Hematopoietic multipotent progenitor cell (in vitro differentiated cells): Measurements from ENCODE around the gene DKK2. TPM values are rescaled to one million over a fixed set of nuclear protein-coding genes. Genes with fewer than 3 reads are reported as not detected.

Experiments used
- DNase-seq, 3 donors: peaks; one replicate each; pipeline ENCODE4 v3.0.0-alpha.2; 2011 to 2015; ENCODE audit warnings: low read depth in 2 of 3, low spot score in 2 of 3
- total RNA-seq: library from RNA; depleted of rRNA; stranded (reverse); fragments of >200 nt; gene quantifications from one replicate; pipeline ENCODE4 v1.2.3, GENCODE V29; 2012

DKK2 gene
- total RNA-seq, 1 donor, result under 0.01 TPM

DNA sequence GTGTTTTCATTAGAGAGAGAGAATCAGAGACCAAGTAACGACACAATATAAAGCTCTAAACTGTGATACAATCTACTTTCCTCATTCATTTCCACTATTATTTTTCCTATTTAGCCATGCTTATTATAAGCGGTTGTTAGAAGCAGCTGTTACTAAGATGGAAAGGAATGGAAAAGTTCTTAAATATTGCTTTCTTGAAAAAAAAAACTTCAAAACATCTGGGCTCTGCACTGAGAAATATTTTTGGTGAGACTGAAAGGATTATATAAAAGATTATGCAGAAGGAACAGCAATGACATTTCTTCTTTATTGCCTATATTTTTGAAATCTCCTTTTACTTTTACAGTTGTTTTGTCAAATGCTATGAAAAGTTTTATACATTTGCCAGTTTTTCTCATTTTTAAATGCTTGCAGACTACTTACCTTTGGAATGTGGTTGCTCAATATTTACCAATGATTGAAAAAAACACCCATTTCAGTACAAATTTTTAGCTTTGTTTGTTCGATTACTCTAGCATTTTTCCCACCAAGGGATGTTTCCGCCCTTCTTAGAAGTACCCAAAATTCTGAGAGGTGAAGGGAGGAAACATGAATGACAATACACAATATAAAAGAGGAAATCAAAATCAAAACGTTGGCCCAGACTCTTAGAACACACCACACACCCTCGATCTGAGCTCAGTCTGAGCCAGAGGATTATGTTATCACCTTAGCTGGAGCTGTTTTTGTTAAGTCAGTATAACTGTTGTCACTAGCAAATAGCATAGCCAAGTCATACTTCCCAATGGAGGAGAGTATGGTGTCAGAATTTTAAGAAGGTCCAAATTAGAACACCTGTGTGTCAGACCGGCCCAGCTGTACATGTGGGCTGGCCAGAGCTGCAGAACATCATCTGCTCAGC is 18.4 kb downstream of the DKK2 start:
- DNase-seq, result no peak

DNA sequence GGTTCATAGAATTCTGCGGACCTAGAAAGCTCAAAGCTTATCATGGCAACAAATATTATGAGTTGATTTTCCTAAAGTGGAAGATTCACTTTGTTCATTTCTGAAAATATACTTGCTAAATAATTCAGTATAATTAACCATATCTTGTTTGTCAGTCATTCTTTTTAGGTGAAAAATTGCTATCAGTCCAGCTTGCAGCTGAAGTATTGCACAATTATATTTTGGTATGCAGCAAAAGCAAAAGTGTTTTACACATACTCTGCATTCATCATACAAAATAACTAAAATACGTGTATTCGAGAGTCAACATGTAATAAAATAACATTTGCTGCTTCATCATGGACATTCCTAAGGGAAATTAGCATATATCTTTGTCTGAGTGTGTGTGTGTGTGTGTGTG is 24.8 kb downstream of the DKK2 start:
- DNase-seq, result no peak

DNA sequence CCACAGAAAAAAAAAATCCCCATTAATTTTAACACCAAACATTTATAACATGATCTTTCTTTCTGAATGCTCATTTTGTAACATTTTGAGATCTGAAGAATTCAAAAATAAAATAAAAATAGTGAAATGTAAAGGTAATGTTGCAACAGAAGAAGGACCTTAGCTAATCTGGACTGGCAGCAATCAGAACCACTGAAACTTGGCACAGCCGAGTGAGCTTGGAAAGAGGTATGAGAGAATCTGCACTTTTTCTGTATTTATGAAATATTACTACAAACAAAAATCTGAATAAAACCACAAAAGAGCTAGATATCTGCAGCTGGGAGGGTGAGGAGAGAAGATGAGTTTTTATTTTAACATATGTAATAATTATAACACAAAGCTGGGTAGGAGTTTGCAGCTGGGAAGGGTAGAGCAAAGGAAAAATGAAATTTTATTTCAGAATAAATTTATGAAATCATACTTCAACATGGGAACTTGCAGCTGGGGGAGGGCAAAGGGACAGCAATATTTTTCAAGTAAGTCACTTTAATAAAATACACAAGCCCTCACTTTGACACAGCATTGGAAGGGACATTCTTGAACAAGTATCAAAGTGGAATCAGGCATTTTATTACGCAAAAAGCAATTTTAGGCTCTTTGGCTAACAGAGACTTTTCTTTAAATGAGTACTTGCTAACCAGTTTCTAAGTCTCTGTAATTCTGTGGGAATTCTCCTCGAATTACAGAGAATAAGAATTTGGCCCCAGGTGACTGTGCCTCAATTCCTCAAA is 26.7 kb downstream of the DKK2 start:
- no peak for DNase-seq

DNA sequence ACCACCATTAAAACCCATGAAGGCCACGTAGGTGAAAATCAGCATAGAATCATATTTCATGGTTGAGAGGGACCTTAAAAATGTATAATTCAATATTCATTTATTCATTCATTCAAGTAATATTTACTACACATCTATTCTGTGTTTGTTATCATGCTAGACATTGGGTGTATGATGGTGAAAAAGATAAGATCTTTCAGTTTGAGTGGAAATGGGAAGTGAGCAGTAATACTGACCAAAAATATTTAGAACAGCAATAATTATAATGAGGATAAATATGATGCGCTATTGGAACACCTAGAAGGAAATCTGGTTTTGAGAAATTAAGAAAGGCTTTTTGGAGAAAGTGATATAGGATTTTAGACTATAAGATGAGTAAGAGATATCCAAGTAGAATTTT is 28.0 kb downstream of the DKK2 start:
- DNase-seq, result no peak

DNA sequence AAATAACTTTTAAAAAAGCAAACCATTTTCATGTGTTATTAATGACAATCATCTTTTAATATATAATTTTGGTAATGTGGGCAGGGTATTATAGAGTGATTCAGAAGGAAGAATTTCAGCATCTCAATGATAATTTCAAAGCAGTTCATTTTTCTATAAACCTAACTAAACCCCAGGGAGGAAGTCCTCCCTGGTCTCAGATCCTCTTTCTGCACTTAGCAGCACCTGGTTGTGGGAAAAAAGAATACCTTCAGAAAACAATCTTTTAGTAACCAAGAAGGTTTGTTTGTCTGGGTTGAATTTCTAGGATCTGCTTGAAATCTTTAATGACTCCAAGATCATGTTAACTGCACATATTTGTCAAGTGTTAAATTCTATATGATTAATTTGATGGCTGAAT is 29.9 kb downstream of the DKK2 start:
- DNase-seq, result no peak

DNA sequence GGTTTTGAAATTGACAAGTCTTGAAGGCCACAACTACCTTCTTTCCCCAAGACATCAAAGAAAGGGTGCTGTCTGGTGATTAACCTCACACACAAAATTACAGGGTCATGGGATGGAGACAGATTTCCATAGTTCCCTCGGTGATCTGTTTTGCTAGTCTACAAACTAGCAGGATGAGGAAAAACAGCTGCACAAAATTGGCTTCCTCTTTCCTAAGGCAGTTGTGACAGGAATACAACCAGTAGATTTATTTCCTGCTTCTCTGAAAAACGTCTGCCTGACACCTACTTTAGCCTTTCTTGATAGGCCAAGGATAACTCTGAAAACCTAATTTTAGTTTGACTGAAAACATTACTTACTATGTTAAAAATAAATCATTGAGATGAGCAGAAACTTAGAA is 39.6 kb downstream of the DKK2 start:
- no peak for DNase-seq

DNA sequence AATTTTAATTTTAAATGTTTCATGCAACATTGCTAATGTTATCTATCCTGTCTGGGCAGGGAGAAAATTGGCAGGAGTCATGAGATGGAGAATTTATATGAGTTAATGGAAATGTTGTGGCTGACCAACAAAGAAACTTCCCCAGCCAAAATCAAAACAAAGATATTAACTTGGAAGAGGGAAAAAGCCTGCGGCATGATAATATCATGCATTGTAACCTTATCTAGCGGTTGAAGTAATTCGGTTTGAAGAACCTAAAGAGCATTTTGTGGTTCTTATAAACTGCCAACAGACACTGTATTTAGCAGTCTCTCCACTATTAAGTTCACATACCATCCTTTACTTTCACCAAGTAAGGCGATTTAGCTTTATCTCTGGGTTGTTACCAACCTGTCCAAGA is 42.3 kb downstream of the DKK2 start:
- DNase-seq, result no peak

DNA sequence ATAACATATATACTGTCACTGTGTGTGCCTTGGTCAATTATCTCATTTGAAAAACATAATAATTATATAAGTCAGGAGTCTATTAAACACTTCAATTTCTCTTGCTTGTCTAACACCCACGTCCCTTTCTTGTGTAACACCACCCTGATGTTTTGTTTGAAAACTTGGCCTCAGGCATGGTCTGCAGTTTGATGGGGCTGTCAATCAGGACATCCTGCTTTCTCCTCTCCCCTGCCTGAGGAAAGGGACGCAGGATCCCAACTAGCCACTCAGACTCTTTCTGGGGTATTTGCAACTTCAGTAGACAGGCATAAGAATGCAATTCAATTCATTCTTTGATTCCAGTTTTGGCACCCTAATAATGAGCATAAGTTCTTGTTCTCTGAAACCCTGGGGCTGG is 48.8 kb downstream of the DKK2 start:
- DNase-seq, result no peak

DNA sequence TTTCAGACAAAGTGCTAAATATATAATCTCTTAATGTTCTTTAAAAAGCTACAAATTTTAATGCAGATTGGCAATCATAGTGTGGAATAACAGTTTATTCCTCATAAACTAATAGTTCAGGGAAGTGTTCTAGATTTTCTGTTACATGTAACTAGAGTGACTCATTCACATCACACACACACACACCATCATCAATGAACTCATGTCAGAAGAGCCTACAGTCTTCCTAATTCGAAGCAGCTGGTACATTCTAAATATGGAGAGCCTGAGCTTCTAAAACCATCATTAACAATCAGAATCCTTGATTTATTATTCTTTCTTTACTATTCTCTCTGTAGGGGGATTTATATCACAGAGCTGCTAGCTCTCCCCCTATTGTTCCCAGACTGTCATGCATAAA is 49.6 kb downstream of the DKK2 start:
- no peak for DNase-seq

DNA sequence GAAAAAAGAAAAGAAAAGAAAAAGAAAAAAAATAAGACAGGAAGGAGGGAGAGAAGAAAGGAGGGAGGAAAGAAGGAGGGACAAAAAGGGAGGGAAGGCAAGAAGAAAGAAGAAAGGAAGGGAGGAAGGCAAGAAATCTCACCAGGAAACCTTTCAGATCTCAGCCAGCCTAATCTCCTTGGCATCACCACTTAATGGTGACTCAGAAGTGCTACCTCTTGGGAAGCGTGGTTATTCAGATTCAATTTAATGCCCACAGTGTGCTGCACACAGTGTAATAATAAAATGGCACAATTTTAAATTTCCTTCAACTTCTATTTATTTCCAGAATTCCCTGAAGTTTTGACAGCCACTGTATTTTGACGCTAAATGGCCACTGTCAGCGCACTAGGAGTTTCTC is 50.3 kb downstream of the DKK2 start:
- no peak for DNase-seq

DNA sequence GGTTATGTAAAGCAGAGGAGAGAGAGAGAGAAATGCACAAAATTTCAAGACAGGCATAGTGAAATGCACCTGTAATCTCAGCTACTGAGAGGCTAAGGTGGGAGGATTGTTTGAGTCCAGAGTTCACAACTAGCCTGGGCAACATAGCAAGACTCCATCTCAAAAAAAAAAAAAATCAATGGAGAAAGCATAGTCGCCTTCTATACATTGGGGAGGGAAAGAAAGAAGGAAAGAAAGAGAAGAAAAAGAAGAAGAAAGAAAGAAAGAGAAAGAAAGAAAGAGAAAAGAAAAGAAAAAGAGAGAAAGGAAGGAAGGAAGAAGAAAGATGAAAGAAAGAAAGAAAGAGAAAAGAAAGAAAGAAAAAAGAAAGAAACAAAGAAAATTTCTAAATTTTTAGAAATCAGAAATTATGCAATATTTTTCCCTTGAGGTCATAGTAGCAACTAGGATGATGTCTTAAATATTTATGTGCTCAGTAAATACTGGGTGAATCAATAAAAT is 53.4 kb downstream of the DKK2 start:
- no peak for DNase-seq

DNA sequence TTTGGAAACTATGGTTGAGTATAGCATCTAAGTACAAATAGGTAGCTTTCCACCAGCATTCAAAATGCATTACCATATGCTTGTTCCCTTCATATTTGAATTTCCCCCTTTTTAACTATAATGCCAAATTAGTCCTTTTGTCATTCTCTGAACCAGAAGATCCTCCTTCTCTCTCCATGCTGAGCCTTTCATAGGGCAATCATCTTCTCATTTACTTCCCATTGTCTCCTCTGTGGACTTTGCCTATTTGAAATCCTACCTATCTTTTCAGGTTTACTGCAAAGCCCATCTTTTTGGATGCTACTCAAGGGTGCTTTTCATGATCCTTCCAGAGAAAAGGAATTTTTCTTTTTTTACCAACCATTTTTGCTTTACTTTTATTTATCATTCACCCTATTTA is 54.7 kb downstream of the DKK2 start:
- DNase-seq, result no peak

DNA sequence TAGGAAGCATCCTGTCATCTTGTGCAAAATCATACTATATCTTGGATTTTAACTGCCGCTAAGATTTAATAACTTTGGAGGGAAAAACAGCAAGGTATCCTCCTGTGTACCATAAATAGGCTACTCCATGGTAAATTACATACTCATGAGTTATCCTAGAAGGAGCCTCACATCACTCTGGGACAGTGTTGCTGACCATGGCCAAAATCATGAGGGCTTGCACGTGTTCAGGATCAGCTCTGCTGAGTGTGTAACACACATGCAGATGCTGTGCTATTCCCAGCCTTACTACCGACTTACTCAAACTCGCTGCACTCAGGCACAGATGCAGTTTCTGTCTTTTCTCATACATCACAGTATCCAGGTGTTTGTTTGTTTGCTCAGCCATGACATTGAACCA is 56.6 kb downstream of the DKK2 start:
- no peak for DNase-seq

DNA sequence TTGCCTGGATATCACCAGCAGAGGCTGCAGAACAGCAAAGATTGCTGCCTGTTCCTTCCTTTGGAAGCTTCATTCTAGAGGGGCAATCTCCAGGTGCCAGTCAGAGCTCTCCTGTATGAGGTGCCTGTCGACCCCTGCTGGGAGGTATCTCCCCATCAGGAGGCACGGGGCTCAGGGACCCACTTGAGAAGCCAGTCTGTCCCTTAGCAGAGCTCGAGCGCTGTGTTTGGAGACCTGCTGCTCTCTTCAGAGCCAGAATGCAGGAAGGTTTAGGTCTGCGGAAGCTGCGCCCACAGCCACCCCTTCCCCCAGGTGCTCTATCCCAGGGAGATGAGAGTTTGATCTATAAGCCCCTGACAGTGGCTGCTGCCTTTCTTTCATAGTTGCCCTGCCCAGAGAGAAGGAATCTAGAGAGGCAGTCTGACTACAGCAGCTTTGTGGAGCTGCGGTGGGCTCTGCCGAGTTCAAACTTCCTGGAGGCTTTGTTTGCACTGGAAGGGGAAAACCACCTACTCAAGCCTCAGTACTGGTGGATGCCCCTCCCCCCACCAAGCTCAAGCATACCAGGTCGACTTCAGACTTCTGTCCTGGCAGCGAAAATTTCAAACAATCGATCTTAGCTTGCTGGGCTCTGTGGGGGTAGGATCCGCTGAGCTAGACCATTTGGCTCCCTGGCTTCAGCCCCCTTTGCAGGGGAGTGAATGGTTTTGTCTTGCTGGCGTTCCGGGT is 57.9 kb downstream of the DKK2 start:
- DNase-seq, result no peak

DNA sequence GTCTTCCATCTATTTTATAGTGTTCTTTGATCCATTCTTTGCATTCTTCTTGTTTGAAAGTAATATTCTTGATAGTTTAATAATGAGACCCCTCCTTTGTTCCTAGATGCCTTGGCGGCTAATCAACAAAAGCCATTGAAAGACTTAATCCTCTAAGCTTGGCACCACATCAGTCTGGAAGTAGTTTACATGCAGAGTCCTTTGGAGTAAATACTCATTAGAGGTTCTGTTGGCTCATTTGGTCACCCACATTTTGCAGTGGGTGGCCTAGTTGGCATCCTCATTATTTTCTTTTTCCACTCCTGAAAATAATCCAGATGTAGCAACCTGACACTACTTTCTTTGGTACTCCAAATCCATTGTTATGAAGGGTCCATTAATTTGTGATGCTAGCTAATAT is 64.5 kb downstream of the DKK2 start:
- no peak for DNase-seq

DNA sequence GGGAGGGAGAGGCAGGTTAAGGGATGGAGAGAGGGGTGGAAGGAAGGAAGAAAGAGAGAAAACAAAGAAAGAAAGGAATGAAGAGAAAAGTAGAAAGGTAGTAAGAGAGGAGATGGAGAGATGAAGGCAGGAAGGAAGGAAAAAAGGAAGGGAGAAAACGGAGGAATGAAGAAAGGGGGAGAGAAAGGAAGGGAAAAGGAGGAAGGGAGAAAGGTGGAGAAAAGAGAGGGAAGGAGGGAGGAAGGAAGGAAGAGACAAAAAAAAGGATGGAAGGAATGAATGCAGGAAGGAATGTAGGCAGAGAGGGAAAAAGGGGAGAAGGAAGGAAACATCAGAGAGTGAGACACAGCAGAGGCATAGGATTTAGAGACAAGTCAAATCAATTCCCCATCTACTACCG is 68.2 kb downstream of the DKK2 start:
- DNase-seq, result no peak

DNA sequence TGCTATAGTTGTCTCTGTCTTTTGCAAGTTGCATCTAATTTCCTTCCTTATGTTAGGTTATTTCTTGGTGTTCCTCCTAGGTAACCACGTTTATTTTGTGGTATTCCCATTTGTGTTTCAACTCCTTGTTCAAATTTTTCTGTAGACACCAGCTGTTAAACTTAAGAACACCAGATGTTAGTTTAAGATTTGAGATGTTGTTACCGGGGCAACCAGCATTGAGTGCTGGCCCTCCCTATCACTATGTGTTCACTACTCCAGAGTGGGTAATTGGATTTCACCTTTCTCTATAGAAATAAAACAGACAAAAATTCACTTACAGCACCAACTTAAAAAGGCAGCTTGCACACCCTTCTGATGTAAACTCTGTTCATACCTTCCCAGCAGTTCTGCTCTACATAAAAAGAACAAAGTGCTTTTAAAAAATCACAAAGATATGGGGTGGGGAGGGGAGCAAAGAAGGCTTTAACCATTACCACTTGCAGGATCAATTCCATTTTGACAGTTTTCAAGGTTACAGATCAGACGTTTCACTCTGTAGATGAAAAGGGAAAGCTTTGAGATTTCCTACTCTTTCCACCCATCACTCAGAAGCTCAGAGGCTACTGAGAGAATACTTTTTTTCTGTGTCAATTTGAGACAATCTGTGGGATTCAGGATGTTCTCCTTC is 82.9 kb downstream of the DKK2 start:
- no peak for DNase-seq

DNA sequence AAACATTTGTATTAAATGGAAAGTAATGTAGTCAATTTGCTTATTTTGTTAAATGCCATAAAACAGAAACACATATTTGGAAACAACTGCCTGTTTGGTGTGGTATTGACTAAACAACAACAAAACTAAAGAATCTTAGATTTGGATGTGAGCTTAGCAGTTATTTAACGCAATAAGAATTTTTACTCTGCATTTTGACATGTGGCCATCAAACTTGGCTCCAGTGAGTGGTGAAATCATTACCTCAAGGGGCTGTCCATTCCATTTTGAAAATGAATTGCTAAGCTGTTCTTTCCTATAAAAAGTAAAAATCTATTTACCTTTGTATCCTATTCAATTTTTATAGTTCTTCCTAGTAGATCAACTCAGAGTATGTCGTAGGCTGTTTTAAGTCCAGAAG is 84.2 kb downstream of the DKK2 start:
- DNase-seq, result no peak

DNA sequence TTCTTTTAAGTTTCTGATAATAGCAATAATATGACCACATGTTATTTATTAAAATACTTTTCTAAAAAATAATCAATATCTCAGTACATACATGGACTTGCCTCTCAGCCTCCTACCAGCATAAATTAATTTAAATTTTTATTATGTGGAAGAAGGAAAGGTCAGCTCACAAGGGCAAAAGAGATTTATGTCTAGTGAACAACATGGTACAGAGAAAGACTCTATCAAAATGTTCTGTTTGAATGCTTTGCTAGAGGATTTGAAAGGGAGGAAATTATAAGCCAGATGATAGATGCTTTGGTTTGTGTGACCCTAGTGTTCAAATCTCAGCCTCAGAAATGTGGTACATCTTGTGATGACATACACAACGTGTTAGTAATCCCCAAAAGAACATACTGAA is 94.3 kb downstream of the DKK2 start:
- no peak for DNase-seq

DNA sequence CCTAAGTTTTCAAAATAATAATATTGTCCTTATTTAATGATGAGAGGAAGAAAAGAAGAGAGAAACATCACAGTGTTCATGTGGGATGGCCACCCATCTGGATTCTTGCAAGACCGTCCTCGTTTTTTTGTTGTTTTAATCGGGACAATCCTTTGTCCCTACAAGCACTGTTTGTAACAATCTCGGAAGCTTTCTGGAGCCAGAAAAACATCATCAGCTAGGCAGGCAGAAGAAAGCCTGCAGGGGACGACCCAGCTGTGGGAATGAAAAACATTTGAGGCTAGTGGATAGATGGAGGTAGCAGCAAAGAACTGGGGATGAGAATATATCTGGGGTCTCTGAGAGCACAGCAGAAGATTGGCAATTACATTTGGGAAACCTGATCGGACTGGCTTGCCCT is 105.6 kb downstream of the DKK2 start:
- no peak for DNase-seq

DNA sequence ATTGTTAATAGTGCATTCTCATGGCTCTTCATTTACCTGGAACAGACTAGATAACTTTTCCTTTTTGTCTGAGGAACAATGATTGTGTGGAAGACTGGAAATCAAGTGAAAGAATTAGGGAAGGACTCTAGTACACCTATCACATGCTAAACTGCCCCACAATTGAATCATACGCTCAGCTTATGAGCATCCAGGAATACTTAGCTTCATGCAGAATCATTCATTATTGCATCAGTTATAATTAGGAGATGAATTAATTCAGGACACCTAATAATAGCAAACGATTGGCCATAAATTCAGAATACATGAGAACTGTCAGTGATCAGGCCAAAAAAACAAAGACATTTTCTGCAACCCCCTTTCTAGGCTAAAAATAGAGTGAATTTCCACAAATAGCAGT is 106.9 kb downstream of the DKK2 start:
- no peak for DNase-seq
